ENCODE results near the gene CD300LD. TPM values are rescaled to one million over a fixed set of nuclear protein-coding genes. Genes with fewer than 3 reads are reported as not detected.

CD300LD gene
- total and polyA plus RNA-seq, 2 experiments from 2014 or later: not detected

GRCh38 chr17:74539281-74539820 is 52.7 kb downstream of the CD300LD start:
- Histone ChIP-seq H3K79me2 (no peaks in the 10 kb centered on the region), H3K27me3 (peaks cover 9% of the 10 kb centered on the region), H3K9me3 (ENCODE audit: low read depth) (no peaks in the 10 kb centered on the region), H2AFZ (no peak overlapping the region), H3K4me3 (no peak overlapping the region), H3K4me2 (no peak overlapping the region), H3K36me3 (replicated peaks; ENCODE audit: insufficient read depth, low read depth) (no peaks in the 10 kb centered on the region), H3K4me1 (ENCODE audit: insufficient read depth) (no peaks in the 10 kb centered on the region), H3K9me2 (replicated peaks; ENCODE audit: insufficient read depth) (no peaks in the 10 kb centered on the region), H4K20me1 (ENCODE audit: insufficient read depth, poor library complexity, severe bottlenecking) (no peaks in the 10 kb centered on the region), H3K27ac (no peak overlapping the region)
- no peak for DNase-seq (ENCODE audit: low spot score)
- WGBS (ENCODE audit: low lambda C conversion rate, missing lambda C conversion rate): 82% methylated on average over 9 of the region's 10 CpGs
- TF ChIP-seq EZH2phosphoT487 (IDR thresholded peaks at IDR 0.05; ENCODE audit: low read depth, severe bottlenecking, unreplicated experiment) (no peak), CTCF (IDR thresholded peaks at IDR 0.05; ENCODE audit: poor library complexity) (no peak), EZH2 (IDR thresholded peaks at IDR 0.05; ENCODE audit: borderline replicate concordance) (no peak)

GRCh38 chr17:74536890-74537289 is 55.2 kb downstream of the CD300LD start:
- TF ChIP-seq EZH2 (IDR thresholded peaks at IDR 0.05; ENCODE audit: borderline replicate concordance): no peak
- no peak for TF ChIP-seq CTCF (IDR thresholded peaks at IDR 0.05; ENCODE audit: poor library complexity)
- no peak for TF ChIP-seq EZH2phosphoT487 (IDR thresholded peaks at IDR 0.05; ENCODE audit: low read depth, severe bottlenecking, unreplicated experiment)
- no peak overlapping the region for H3K4me3 ChIP-seq
- H3K9me3 ChIP-seq (ENCODE audit: low read depth): no peaks in the 10 kb centered on the region
- H3K79me2 ChIP-seq: no peaks in the 10 kb centered on the region
- no peak for DNase-seq (ENCODE audit: low spot score)
- H3K4me2 ChIP-seq: no peak overlapping the region
- 78% methylated on average over 3 of the region's 3 CpGs for WGBS (ENCODE audit: low lambda C conversion rate, missing lambda C conversion rate)
- no peaks in the 10 kb centered on the region for H4K20me1 ChIP-seq (ENCODE audit: insufficient read depth, poor library complexity, severe bottlenecking)
- H3K27me3 ChIP-seq: peaks cover 9% of the 10 kb centered on the region
- no peaks in the 10 kb centered on the region for H3K36me3 ChIP-seq (replicated peaks; ENCODE audit: insufficient read depth, low read depth)
- no peak overlapping the region for H2AFZ ChIP-seq
- no peak overlapping the region for H3K27ac ChIP-seq
- no peaks in the 10 kb centered on the region for H3K4me1 ChIP-seq (ENCODE audit: insufficient read depth)
- no peaks in the 10 kb centered on the region for H3K9me2 ChIP-seq (replicated peaks; ENCODE audit: insufficient read depth)

DNA sequence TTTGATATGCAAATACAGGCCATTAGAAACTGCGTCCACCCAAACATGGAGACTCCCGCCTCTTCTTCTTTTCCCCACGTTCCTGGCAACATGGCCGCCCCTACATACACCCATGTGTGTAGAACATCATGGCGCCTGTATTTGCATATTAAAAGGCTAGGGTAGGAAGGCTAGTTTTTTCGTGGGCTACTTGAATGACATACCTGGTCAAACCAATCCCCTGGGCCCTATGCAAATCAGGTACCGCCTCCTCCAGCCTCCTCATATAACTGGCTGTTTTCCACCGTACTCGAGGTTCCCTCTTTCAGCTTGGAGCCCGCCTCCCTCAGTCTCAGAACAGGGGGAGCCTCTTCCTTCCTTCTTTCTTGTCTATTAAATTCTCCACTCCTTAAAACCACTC is 60.0 kb downstream of the CD300LD start:
- Histone ChIP-seq H3K27me3 (no peaks in the 10 kb centered on the region), H3K36me3 (replicated peaks; ENCODE audit: insufficient read depth, low read depth) (no peaks in the 10 kb centered on the region), H3K4me1 (ENCODE audit: insufficient read depth) (no peaks in the 10 kb centered on the region), H3K27ac (no peak overlapping the region), H2AFZ (no peak overlapping the region), H3K4me3 (no peak overlapping the region), H3K9me2 (replicated peaks; ENCODE audit: insufficient read depth) (no peaks in the 10 kb centered on the region), H3K9me3 (ENCODE audit: low read depth) (no peaks in the 10 kb centered on the region), H4K20me1 (ENCODE audit: insufficient read depth, poor library complexity, severe bottlenecking) (no peaks in the 10 kb centered on the region), H3K4me2 (no peak overlapping the region), H3K79me2 (no peaks in the 10 kb centered on the region)
- 72% methylated on average over 10 of the region's 10 CpGs for WGBS (ENCODE audit: low lambda C conversion rate, missing lambda C conversion rate)
- no peak for DNase-seq (ENCODE audit: low spot score)
- TF ChIP-seq EZH2phosphoT487 (IDR thresholded peaks at IDR 0.05; ENCODE audit: low read depth, severe bottlenecking, unreplicated experiment): no peak
- TF ChIP-seq CTCF (IDR thresholded peaks at IDR 0.05; ENCODE audit: poor library complexity): no peak
- TF ChIP-seq EZH2 (IDR thresholded peaks at IDR 0.05; ENCODE audit: borderline replicate concordance): no peak
